ENCODE results near the gene ERICH4. TPM values are rescaled to one million over a fixed set of nuclear protein-coding genes. Genes with fewer than 3 reads are reported as not detected.

Gene ERICH4
- total and polyA plus RNA-seq, 2 experiments from 2014 or later = not detected

GRCh38 chr19:41441321-41441945, 1.5 kb upstream of the ERICH4 start:
- Histone ChIP-seq H4K20me1 (replicated peaks; ENCODE audit: insufficient read depth) (no peaks in the 10 kb centered on the region; the same call in 1 of the 2 replicates), H3K36me3 (ENCODE audit: insufficient read depth) (no peaks in the 10 kb centered on the region), H3K27ac (ENCODE audit: low read depth) (no peak overlapping the region), H3K9me2 (ENCODE audit: insufficient read depth) (no peaks in the 10 kb centered on the region), H2AFZ (no peak overlapping the region), H3F3A (replicated peaks; ENCODE audit: low read depth) (no peaks in the 10 kb centered on the region), H3K4me1 (ENCODE audit: insufficient read depth) (peaks cover 8% of the 10 kb centered on the region), H3K27me3 (ENCODE audit: insufficient read depth) (0 out of 2 replicates have a peak, but pooled peaks cover 2% of the 10 kb centered on the region), H3K4me2 (no peak overlapping the region), H3K4me3 (no peak overlapping the region), H3K79me2 (replicated peaks; ENCODE audit: insufficient read depth) (peaks cover 9% of the 10 kb centered on the region)
- ATAC-seq (no peak), DNase-seq (ENCODE audit: low spot score) (no peak)
- Mint-ChIP-seq H3K9me3 (peaks cover 3% of the 10 kb centered on the region; the same call in 2 of the 3 replicates), H3K4me1 (peaks cover 18% of the 10 kb centered on the region), H3K27ac (no peak overlapping the region), H3K36me3 (ENCODE audit: low read depth) (peaks cover 9% of the 10 kb centered on the region), H3K4me3 (no peak overlapping the region), H3K27me3 (ENCODE audit: insufficient read depth, low read depth, poor library complexity) (peaks cover 10% of the 10 kb centered on the region)
- TF ChIP-seq CTCF (conservative IDR thresholded peaks at IDR 0.05; ENCODE audit: low read depth in 2 of 2) (no peak), STAT1 (IDR thresholded peaks at IDR 0.05; ENCODE audit: unreplicated experiment) (no peak), ZNF331 (CRISPR knock-in tag; IDR thresholded peaks at IDR 0.05; ENCODE audit: low read depth) (no peak), POLR2AphosphoS5 (IDR thresholded peaks at IDR 0.05; ENCODE audit: low read depth) (no peak), CREB1 (CRISPR knock-in tag; IDR thresholded peaks at IDR 0.05; ENCODE audit: low read depth) (no peak), NANOG (IDR thresholded peaks at IDR 0.05; ENCODE audit: borderline replicate concordance) (no peak), JUNB (IDR thresholded peaks at IDR 0.05; ENCODE audit: unreplicated experiment) (no peak), ZNF462 (CRISPR knock-in tag; IDR thresholded peaks at IDR 0.05) (no peak), EZH2 (IDR thresholded peaks at IDR 0.05; ENCODE audit: low read depth, unreplicated experiment) (no peak), REST (IDR thresholded peaks at IDR 0.05; ENCODE audit: unreplicated experiment) (no peak), ETS1 (IDR thresholded peaks at IDR 0.05) (no peak), EZH2phosphoT487 (IDR thresholded peaks at IDR 0.05; ENCODE audit: unreplicated experiment) (no peak), ZNF114 (CRISPR knock-in tag; IDR thresholded peaks at IDR 0.05) (no peak)

Measured in GM23338 (cell line).